NCI-H1105 (cell line): ENCODE measurements around the gene CKAP5.

Source experiments
- DNase-seq: peaks from one replicate; lab custom pipeline; 2025; lab: John Stamatoyannopoulos, UW

CKAP5 gene

GRCh38 chr11:46766656-46767055 is 79.4 kb downstream of the CKAP5 start:
- no peak for DNase-seq

- DNase-seq: no peak
Observed at GRCh38 chr11:46762248-46762647, 83.8 kb downstream of the CKAP5 start.

- DNase-seq: no peak
Observed at GRCh38 chr11:46761807-46762206, 84.3 kb downstream of the CKAP5 start.

- DNase-seq: no peak
Observed at GRCh38 chr11:46760429-46761128, 85.5 kb downstream of the CKAP5 start.

- DNase-seq: no peak
Observed at GRCh38 chr11:46759196-46759595, 86.9 kb downstream of the CKAP5 start.

GRCh38 chr11:46755962-46756361 is 90.1 kb downstream of the CKAP5 start:
- no peak for DNase-seq

- no peak for DNase-seq
Observed at GRCh38 chr11:46747150-46747549, 98.9 kb downstream of the CKAP5 start.

- no peak for DNase-seq
Observed at GRCh38 chr11:46745995-46746394, 100.1 kb downstream of the CKAP5 start.

GRCh38 chr11:46745328-46745727 is 100.8 kb downstream of the CKAP5 start:
- no peak for DNase-seq

- no peak for DNase-seq
Observed at GRCh38 chr11:46743693-46744339, 102.3 kb downstream of the CKAP5 start.

- no peak for DNase-seq
Observed at GRCh38 chr11:46743043-46743442, 103.0 kb downstream of the CKAP5 start.

GRCh38 chr11:46741600-46742484 is 104.2 kb downstream of the CKAP5 start:
- DNase-seq: no peak

GRCh38 chr11:46738887-46739286 is 107.2 kb downstream of the CKAP5 start:
- no peak for DNase-seq

- no peak for DNase-seq
Observed at GRCh38 chr11:46737699-46738098, 108.4 kb downstream of the CKAP5 start.

GRCh38 chr11:46736615-46737014 is 109.5 kb downstream of the CKAP5 start:
- no peak for DNase-seq

GRCh38 chr11:46736146-46736545 is 109.9 kb downstream of the CKAP5 start:
- DNase-seq: no peak

- no peak for DNase-seq
Observed at GRCh38 chr11:46733234-46733633, 112.8 kb downstream of the CKAP5 start.

- DNase-seq: no peak
Observed at GRCh38 chr11:46731545-46731944, 114.5 kb downstream of the CKAP5 start.

- no peak for DNase-seq
Observed at GRCh38 chr11:46729110-46730027, 116.7 kb downstream of the CKAP5 start.

GRCh38 chr11:46728659-46729040 is 117.4 kb downstream of the CKAP5 start:
- DNase-seq: no peak

- DNase-seq: no peak
Observed at GRCh38 chr11:46727952-46728658, 118.0 kb downstream of the CKAP5 start.
